ENCODE data around the gene HRH3. TPM values are rescaled to one million over a fixed set of nuclear protein-coding genes. Genes with fewer than 3 reads are reported as not detected.

The HRH3 gene
- total RNA-seq, 1 donor from 2014 or later = not detected

- DNase-seq = no peak
- ATAC-seq (ENCODE audit: low read depth) = no peak
- H3K4me1 Mint-ChIP-seq = peaks cover 7% of the 10 kb centered on the region
- TF ChIP-seq CTCF (IDR thresholded peaks at IDR 0.05) = no peak
- no peak overlapping the region for H3K27ac Mint-ChIP-seq
- no peaks in the 10 kb centered on the region for H3K9me3 Mint-ChIP-seq
- ChIA-PET POLR2A (interaction anchor here (0.6 kb wide), 1 partner anchor 10 kb away, joined by 3 read pairs; no protein-coding TSS in a partner anchor), CTCF (no interaction called here)
- intact Hi-C loops (cut with micrococcal nuclease) = no loop called here
- no peak overlapping the region for H3K4me3 Mint-ChIP-seq
- peaks cover 47% of the 10 kb centered on the region for H3K36me3 Mint-ChIP-seq (ENCODE audit: low read depth)
- no peaks in the 10 kb centered on the region for H3K27me3 Mint-ChIP-seq
Observed at GRCh38 chr20:62192635-62193034, 27.4 kb downstream of the HRH3 start.

GRCh38 chr20:62191781-62192559 is 28.1 kb downstream of the HRH3 start:
- DNase-seq (no peak), ATAC-seq (ENCODE audit: low read depth) (no peak)
- ChIA-PET CTCF (no interaction called here), POLR2A (no interaction called here)
- H3K4me1 Mint-ChIP-seq = peaks cover 12% of the 10 kb centered on the region
- H3K4me3 Mint-ChIP-seq = no peak overlapping the region
- no peak for TF ChIP-seq CTCF (IDR thresholded peaks at IDR 0.05)
- H3K27ac Mint-ChIP-seq = no peak overlapping the region
- intact Hi-C loops (cut with micrococcal nuclease) = no loop called here
- H3K27me3 Mint-ChIP-seq = no peaks in the 10 kb centered on the region
- H3K36me3 Mint-ChIP-seq (ENCODE audit: low read depth) = peaks cover 44% of the 10 kb centered on the region
- no peaks in the 10 kb centered on the region for H3K9me3 Mint-ChIP-seq

GRCh38 chr20:62190639-62191411 is 29.3 kb downstream of the HRH3 start:
- POLR2A ChIA-PET = no interaction called here
- ATAC-seq (ENCODE audit: low read depth) = no peak
- Mint-ChIP-seq H3K27ac (no peak overlapping the region), H3K4me1 (peaks cover 18% of the 10 kb centered on the region), H3K36me3 (ENCODE audit: low read depth) (peaks cover 41% of the 10 kb centered on the region), H3K9me3 (no peaks in the 10 kb centered on the region), H3K4me3 (no peak overlapping the region), H3K27me3 (no peaks in the 10 kb centered on the region)
- no peak for DNase-seq
- CTCF ChIA-PET = no interaction called here
- intact Hi-C loops (cut with micrococcal nuclease) = no loop called here
- TF ChIP-seq CTCF (IDR thresholded peaks at IDR 0.05) = no peak

GRCh38 chr20:62186887-62187866 is 32.9 kb downstream of the HRH3 start:
- Mint-ChIP-seq H3K27me3 (no peaks in the 10 kb centered on the region), H3K4me1 (peaks cover 39% of the 10 kb centered on the region), H3K4me3 (no peak overlapping the region), H3K36me3 (ENCODE audit: low read depth) (peaks cover 22% of the 10 kb centered on the region), H3K9me3 (no peaks in the 10 kb centered on the region), H3K27ac (peak overlapping the region; percentile 18)
- TF ChIP-seq CTCF (IDR thresholded peaks at IDR 0.05) = no peak
- DNase-seq = no peak
- ATAC-seq (ENCODE audit: low read depth) = no peak
- intact Hi-C loops (cut with micrococcal nuclease) = no loop called here
- CTCF ChIA-PET = interaction anchor here (0.6 kb wide), 1 partner anchor 193 kb away, joined by 3 read pairs; no protein-coding TSS in a partner anchor
- POLR2A ChIA-PET = interaction anchor here (0.7 kb wide), 1 partner anchor 37 kb away, joined by 5 read pairs; no protein-coding TSS in a partner anchor

Data from activated B cell treated with CpG ODN at 0.5 μM for 24 hours (primary cell).